Measurements from ENCODE around the gene PTPRM. TPM values are rescaled to one million over a fixed set of nuclear protein-coding genes. Genes with fewer than 3 reads are reported as not detected.

Gene PTPRM
- total and polyA plus RNA-seq, 2 of the 8 experiments (the other 6 are each of a cell fraction or from before 2014, with no cell fraction given), result 4.1 to 7.0 TPM

DNA sequence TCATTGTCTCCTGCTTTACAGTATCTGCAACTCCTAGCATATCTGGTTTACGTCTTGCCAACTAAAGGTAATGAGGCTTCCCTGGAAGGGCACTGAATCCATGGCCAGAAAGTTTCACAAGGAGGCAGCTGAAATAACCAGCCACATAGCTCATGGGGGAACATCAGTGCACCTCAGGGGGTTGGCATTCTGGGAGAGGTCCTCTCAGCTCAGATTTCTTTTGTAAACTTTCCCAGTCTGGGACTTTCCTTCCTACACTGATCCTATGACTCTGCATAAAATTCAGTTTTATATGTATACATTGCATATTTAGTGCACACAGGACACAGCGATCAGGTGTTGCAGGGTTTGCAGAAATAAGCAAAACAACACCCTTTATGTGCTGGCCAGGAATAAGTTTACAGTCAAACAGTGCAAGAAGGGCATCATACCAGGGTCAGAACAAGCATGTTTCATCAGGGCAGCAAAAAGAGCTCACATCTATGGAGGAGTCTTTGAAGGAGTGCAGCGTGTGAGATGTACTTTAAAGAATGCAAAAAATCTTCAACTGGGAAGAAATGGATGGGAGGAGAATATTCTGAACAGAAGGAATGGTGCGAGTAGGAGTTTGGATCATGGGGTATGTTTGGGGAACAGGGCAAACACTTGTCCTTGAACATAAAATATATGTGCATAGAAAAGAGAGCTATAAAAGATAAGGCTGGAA is 801.5 kb downstream of the PTPRM start:
- TF ChIP-seq FOSL1 (IDR thresholded peaks at IDR 0.05; ENCODE audit: insufficient read depth, low read depth, low read length), result no peak
- 83% methylated on average over 4 of the region's 4 CpGs; no CpG with 5 or more reads in 1 of the 2 experiments for WGBS, 2 experiments (ENCODE audit: extremely low coverage in 1 of 2, insufficient coverage in 1 of 2, insufficient read length in 1 of 2, insufficient replicate concordance in 2 of 2, low coverage in 1 of 2, low lambda C conversion rate in 2 of 2, missing lambda C conversion rate in 1 of 2)
- Histone ChIP-seq H3K9ac (replicated peaks in 1 of 4; ENCODE audit: extremely low read depth in 1 of 4, low read depth in 3 of 4, low read length in 3 of 4) (no peak overlapping the region), H3K14ac (ENCODE audit: insufficient read length) (no peak overlapping the region), H2BK12ac (ENCODE audit: low read depth, low read length) (no peak overlapping the region), H3K27ac (ENCODE audit: low read depth, low read length) (no peak overlapping the region), H2BK15ac (ENCODE audit: low read length) (0 out of 2 replicates have a peak overlapping the region, but pooled peaks have one; percentile 40), H2AFZ (ENCODE audit: low read length) (no peak overlapping the region), H3K4me1 (replicated peaks in 1 of 4; ENCODE audit: control insufficient read depth in 3 of 4, insufficient read depth in 4 of 4, low read length in 3 of 4) (peaks cover 0 to 4% (median 0%) of the 10 kb centered on the region in 4 experiments; a peak in 4 of 7 replicates), H3K9me3 (ENCODE audit: insufficient read depth in 2 of 2, low read depth in 1 of 2, low read length in 1 of 2) (no peaks in the 10 kb centered on the region), H2AK5ac (ENCODE audit: low read depth, low read length) (no peak overlapping the region), H3K4me3 (ENCODE audit: extremely low read depth in 1 of 4, insufficient read depth in 2 of 4, low read depth in 3 of 4, low read length in 4 of 4) (no peak overlapping the region), H4K91ac (replicated peaks; ENCODE audit: insufficient read length, low read length) (no peak overlapping the region), H4K5ac (ENCODE audit: insufficient read length, low read depth, low read length) (no peak overlapping the region), H3K56ac (replicated peaks; ENCODE audit: insufficient read length, low read depth, low read length) (no peak overlapping the region), H2BK120ac (replicated peaks; ENCODE audit: low read depth, low read length) (no peak overlapping the region), H3K79me1 (ENCODE audit: low read depth, low read length) (no peaks in the 10 kb centered on the region), H3K36me3 (ENCODE audit: control insufficient read depth in 2 of 4, insufficient read depth in 4 of 4, low read length in 3 of 4) (no peaks in the 10 kb centered on the region), H3K27me3 (replicated peaks in 1 of 4; ENCODE audit: control insufficient read depth in 3 of 4, extremely low read depth in 1 of 4, insufficient read depth in 3 of 4, low read length in 3 of 4) (peaks cover 1 to 6% (median 4%) of the 10 kb centered on the region in 4 experiments; a peak in 5 of 7 replicates), H3K18ac (ENCODE audit: extremely low read depth, low read length) (no peak overlapping the region), H4K20me1 (replicated peaks in 1 of 2; ENCODE audit: control insufficient read depth in 1 of 2, insufficient read depth in 2 of 2, low read length in 2 of 2) (no peaks in the 10 kb centered on the region), H4K8ac (ENCODE audit: extremely low read depth, insufficient read depth, low read length) (no peak overlapping the region), H3K23ac (ENCODE audit: insufficient read length) (no peak overlapping the region), H3K79me2 (ENCODE audit: control insufficient read depth in 1 of 2, insufficient read depth in 2 of 2, low read length in 2 of 2) (no peaks in the 10 kb centered on the region), H2BK20ac (ENCODE audit: low read length) (no peak overlapping the region), H2BK5ac (ENCODE audit: low read depth, low read length) (no peak overlapping the region), H3K23me2 (ENCODE audit: low read depth, low read length) (no peaks in the 10 kb centered on the region; the same call in 1 of the 2 replicates), H3K4me2 (ENCODE audit: insufficient read depth in 1 of 2, low read depth in 2 of 2, low read length in 2 of 2) (no peak overlapping the region), H3K4ac (replicated peaks; ENCODE audit: insufficient read length, low read depth, low read length) (no peak overlapping the region)
- CTCF ChIA-PET (ENCODE audit: partially characterized antibody), result interaction anchor here (0.7 to 1.9 kb wide), 8 partner anchors 8 to 110 kb away, joined by 3 to 4 read pairs (median 3); no protein-coding TSS in a partner anchor
- FAIRE-seq (no peak), DNase-seq (ENCODE audit: low read depth in 1 of 2, low spot score in 2 of 2) (no peak)
- POLR2A ChIA-PET (ENCODE audit: partially characterized antibody), result no interaction called here
